Sigmoid colon (tissue), 7 donors: ENCODE measurements around the gene SPAG4. TPM values are rescaled to one million over a fixed set of nuclear protein-coding genes. Genes with fewer than 3 reads are reported as not detected.

ENCODE experiments used
- DNase-seq: peaks from one replicate; pipeline ENCODE4 v3.0.0-alpha.2; 2019
- H3K27ac ChIP-seq, 4 donors: fragments of 200-600 bp; sonication (generic); one replicate each; pipeline ENCODE4 v1.5.1; 2016 to 2019; ENCODE audit warnings: mild to moderate bottlenecking in 1 of 4
- H3K27me3 ChIP-seq, 3 donors: fragments of 200-600 bp; sonication (generic); one replicate each; pipeline ENCODE4 v1.5.1; 2019; ENCODE audit warnings: mild to moderate bottlenecking in 1 of 3
- H3K36me3 ChIP-seq, 4 donors: fragments of 200-600 bp; sonication (generic); one replicate each; pipeline ENCODE4 v1.5.1; 2016 to 2019
- H3K4me1 ChIP-seq, 4 donors: fragments of 200-600 bp; sonication (generic); one replicate each; pipeline ENCODE4 v1.5.1; 2017 to 2019
- H3K4me3 ChIP-seq, 4 donors: fragments of 200-600 bp; sonication (generic); one replicate each; pipeline ENCODE4 v1.5.1; 2017 to 2019; ENCODE audit warnings: mild to moderate bottlenecking in 2 of 4, moderate library complexity in 1 of 4
- H3K9me3 ChIP-seq, 4 donors: fragments of 200-600 bp in 3 of 4; sonication (generic) in 3 of 4; one replicate each; pipeline versions ENCODE4 v1.5.1 to v1.6.1; 2013 to 2019
- EP300 ChIP-seq, 4 donors: sonication (generic); formaldehyde crosslinking; IDR thresholded peaks; one replicate each; pipeline ENCODE4 v1.6.1; 2017; ENCODE audit warnings: antibody characterized with exemption in 4 of 4
- POLR2A ChIP-seq, 2 donors: fragments of 450-650 bp; IDR thresholded peaks; one replicate each; pipeline ENCODE4 v1.6.1; 2016; ENCODE audit warnings: antibody characterized with exemption in 2 of 2, mild to moderate bottlenecking in 2 of 2, moderate library complexity in 2 of 2
- POLR2AphosphoS5 ChIP-seq, 4 donors: sonication (generic); formaldehyde crosslinking; IDR thresholded peaks; one replicate each; pipeline ENCODE4 v1.6.1; 2017; ENCODE audit warnings: antibody characterized with exemption in 4 of 4
- WGBS, 2 donors: extraction: QIAGEN DNeasy Blood & Tissue Kit; methylation state at CpG; one replicate each; pipeline ENCODE4 v1.1.7; 2013; 5-methylcytosine and 5-hydroxymethylcytosine counted together
- intact Hi-C: fragments of 100-400 bp; cut with DNase I; formaldehyde crosslinking; loops from one replicate; pipeline ENCODE4 v1.15.1; 2023
- polyA plus RNA-seq, 3 donors: library from polyadenylated mRNA; stranded (reverse); fragments of 200-250 nt; gene quantifications; one replicate each; pipeline ENCODE4 v1.2.3, GENCODE V29; 2013
- total RNA-seq, 4 donors: library from RNA; depleted of rRNA; stranded (reverse); fragments of >200 nt; gene quantifications; one replicate each; pipeline ENCODE4 v1.1.0, GENCODE V29; 2016
- TF ChIP-seq, protein P1 (sequence below), 4 experiments: fragments of 450-650 bp in 3 of 4; fragments of 200-600 bp in 1 of 4; IDR thresholded peaks; one replicate each; pipeline ENCODE4 v1.5.1; 2016 to 2019; ENCODE audit warnings: antibody characterized with exemption in 4 of 4, mild to moderate bottlenecking in 3 of 4, moderate library complexity in 2 of 4
- donor health status: healthy with polysubstance abuse.
- donor health status: Bipolar disorder and iron deficiency.
- donor health status: healthy.

Gene SPAG4
- total and polyA plus RNA-seq, 7 donors, result 3.3 to 10.5 (median 4.1) TPM; not detected in 1

GRCh38 chr20:35653893-35654292 is 38.3 kb downstream of the SPAG4 start:
- Histone ChIP-seq H3K36me3 (peaks cover 13 to 34% (median 16%) of the 10 kb centered on the region in 4 donors), H3K9me3 (no peaks in the 10 kb centered on the region), H3K4me1 (peaks cover 0 to 86% (median 75%) of the 10 kb centered on the region in 4 donors), H3K27ac (no peak overlapping the region), H3K4me3 (no peak overlapping the region), H3K27me3 (no peaks in the 10 kb centered on the region)
- TF ChIP-seq, protein P1, sequence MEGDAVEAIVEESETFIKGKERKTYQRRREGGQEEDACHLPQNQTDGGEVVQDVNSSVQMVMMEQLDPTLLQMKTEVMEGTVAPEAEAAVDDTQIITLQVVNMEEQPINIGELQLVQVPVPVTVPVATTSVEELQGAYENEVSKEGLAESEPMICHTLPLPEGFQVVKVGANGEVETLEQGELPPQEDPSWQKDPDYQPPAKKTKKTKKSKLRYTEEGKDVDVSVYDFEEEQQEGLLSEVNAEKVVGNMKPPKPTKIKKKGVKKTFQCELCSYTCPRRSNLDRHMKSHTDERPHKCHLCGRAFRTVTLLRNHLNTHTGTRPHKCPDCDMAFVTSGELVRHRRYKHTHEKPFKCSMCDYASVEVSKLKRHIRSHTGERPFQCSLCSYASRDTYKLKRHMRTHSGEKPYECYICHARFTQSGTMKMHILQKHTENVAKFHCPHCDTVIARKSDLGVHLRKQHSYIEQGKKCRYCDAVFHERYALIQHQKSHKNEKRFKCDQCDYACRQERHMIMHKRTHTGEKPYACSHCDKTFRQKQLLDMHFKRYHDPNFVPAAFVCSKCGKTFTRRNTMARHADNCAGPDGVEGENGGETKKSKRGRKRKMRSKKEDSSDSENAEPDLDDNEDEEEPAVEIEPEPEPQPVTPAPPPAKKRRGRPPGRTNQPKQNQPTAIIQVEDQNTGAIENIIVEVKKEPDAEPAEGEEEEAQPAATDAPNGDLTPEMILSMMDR (IDR thresholded peaks at IDR 0.05), result no peak
- TF ChIP-seq EP300 (IDR thresholded peaks at IDR 0.05), result no peak
- TF ChIP-seq POLR2A (IDR thresholded peaks at IDR 0.05), result no peak
- TF ChIP-seq POLR2AphosphoS5 (IDR thresholded peaks at IDR 0.05), result no peak
- intact Hi-C loops, result no loop called here
- no peak for DNase-seq
- WGBS, 2 donors, result 93 to 95% methylated on average over 4 of the region's 4 CpGs

- H3K9me3 ChIP-seq, result no peaks in the 10 kb centered on the region
- TF ChIP-seq POLR2AphosphoS5 (IDR thresholded peaks at IDR 0.05) (no peak), POLR2A (IDR thresholded peaks at IDR 0.05) (no peak), EP300 (IDR thresholded peaks at IDR 0.05) (no peak)
- TF ChIP-seq, protein P1 (IDR thresholded peaks at IDR 0.05), result no peak
- H3K4me3 ChIP-seq, result no peak overlapping the region
- WGBS, 2 donors, result 97 to 98% methylated on average over 9 of the region's 9 CpGs
- peaks cover 13 to 34% (median 16%) of the 10 kb centered on the region in 4 donors for H3K36me3 ChIP-seq
- intact Hi-C loops, result no loop called here
- H3K27me3 ChIP-seq, result no peaks in the 10 kb centered on the region
- H3K4me1 ChIP-seq, result peaks cover 0 to 86% (median 73%) of the 10 kb centered on the region in 4 donors
- DNase-seq, result no peak
- H3K27ac ChIP-seq, result no peak overlapping the region
Measured at GRCh38 chr20:35654415-35654814, 38.8 kb downstream of the SPAG4 start.

DNA sequence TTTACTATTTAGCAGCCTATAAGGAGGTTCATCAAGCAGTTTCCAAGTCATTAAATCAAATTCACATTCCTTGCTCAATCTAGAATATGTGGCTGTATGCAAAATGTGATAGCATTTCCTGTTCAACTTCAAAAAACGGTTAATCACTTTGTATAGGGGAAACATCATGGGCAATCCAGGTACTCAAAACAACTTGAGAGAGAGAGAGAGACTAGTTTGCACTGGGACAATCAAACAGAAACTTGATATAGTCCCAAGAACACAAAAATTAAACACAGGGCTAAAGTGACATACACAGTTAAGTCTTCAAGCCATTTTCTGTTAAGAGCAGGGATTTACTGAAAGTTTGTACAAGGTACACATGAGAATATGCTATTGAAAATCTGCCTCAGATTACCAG is 41.6 kb downstream of the SPAG4 start:
- Histone ChIP-seq H3K27me3 (no peaks in the 10 kb centered on the region), H3K4me1 (peaks cover 0 to 85% (median 68%) of the 10 kb centered on the region in 4 donors), H3K9me3 (no peaks in the 10 kb centered on the region), H3K27ac (no peak overlapping the region), H3K36me3 (peaks cover 13 to 32% (median 16%) of the 10 kb centered on the region in 4 donors), H3K4me3 (no peak overlapping the region)
- DNase-seq, result no peak
- no peak for TF ChIP-seq EP300 (IDR thresholded peaks at IDR 0.05)
- TF ChIP-seq POLR2A (IDR thresholded peaks at IDR 0.05), result no peak
- TF ChIP-seq, protein P1 (IDR thresholded peaks at IDR 0.05), result no peak
- TF ChIP-seq POLR2AphosphoS5 (IDR thresholded peaks at IDR 0.05), result no peak
- intact Hi-C loops, result no loop called here
- 11 to 18% methylated on average over 1 of the region's 1 CpG for WGBS, 2 donors

- Histone ChIP-seq H3K27ac (no peak overlapping the region), H3K4me3 (no peak overlapping the region), H3K9me3 (no peaks in the 10 kb centered on the region), H3K36me3 (peaks cover 0 to 2% (median 0%) of the 10 kb centered on the region in 4 donors), H3K4me1 (peaks cover 0 to 80% (median 66%) of the 10 kb centered on the region in 4 donors), H3K27me3 (no peaks in the 10 kb centered on the region)
- WGBS, 2 donors, result 93% methylated on average over 10 of the region's 10 CpGs
- no peak for TF ChIP-seq POLR2A (IDR thresholded peaks at IDR 0.05)
- DNase-seq, result no peak
- intact Hi-C loops, result loop anchor here (10.0 kb wide), 1 partner anchor 116 kb away; the partner anchor contains the start of gene ERGIC3
Measured at GRCh38 chr20:35660122-35660937, 44.7 kb downstream of the SPAG4 start.

GRCh38 chr20:35661053-35661452 is 45.4 kb downstream of the SPAG4 start:
- intact Hi-C loops, result loop anchor here (10.0 kb wide), 1 partner anchor 116 kb away; the partner anchor contains the start of gene ERGIC3
- Histone ChIP-seq H3K9me3 (no peaks in the 10 kb centered on the region), H3K4me1 (peaks cover 0 to 73% (median 64%) of the 10 kb centered on the region in 4 donors), H3K36me3 (no peaks in the 10 kb centered on the region), H3K27me3 (no peaks in the 10 kb centered on the region), H3K4me3 (no peak overlapping the region), H3K27ac (no peak overlapping the region)
- no peak for TF ChIP-seq POLR2A (IDR thresholded peaks at IDR 0.05)
- 53 to 70% methylated on average over 2 of the region's 2 CpGs for WGBS, 2 donors
- DNase-seq, result no peak
